HG03432 (cell line): Measurements from ENCODE around the gene IMP3.
"Not testable (repeated sequence)": the region's sequence is repeated elsewhere in the genome, so short reads cannot be mapped to it uniquely, and the experiment has no call there.

Experiments used
- ATAC-seq: cut with Tn5 transposase; IDR thresholded peaks from one replicate; pipeline ENCODE4 v1.9.1; 2021; ENCODE audit warnings: mild to moderate bottlenecking, moderate library complexity; ENCODE audit not compliant: unreplicated experiment

IMP3 gene

GRCh38 chr15:75651810-75652543 is 12.0 kb upstream of the IMP3 start:
- no peak for ATAC-seq

- no peak for ATAC-seq
Measured at GRCh38 chr15:75650908-75651809, 11.1 kb upstream of the IMP3 start.

- no peak for ATAC-seq
Measured at GRCh38 chr15:75649848-75650247, 9.8 kb upstream of the IMP3 start.

GRCh38 chr15:75649045-75649761 is 9.2 kb upstream of the IMP3 start:
- no peak for ATAC-seq

GRCh38 chr15:75648156-75649000 is 8.4 kb upstream of the IMP3 start:
- ATAC-seq = no peak

GRCh38 chr15:75647370-75648155 is 7.5 kb upstream of the IMP3 start, which contains the start of gene SNX33:
Gene SNX33 (plus strand): TSS chr15:75647912. CDS start chr15:75649103, 1,191 bp downstream.
- ATAC-seq = peak; percentile 46

GRCh38 chr15:75646944-75647364 is 6.9 kb upstream of the IMP3 start:
- peak; percentile 21 for ATAC-seq

GRCh38 chr15:75646112-75646943 is 6.3 kb upstream of the IMP3 start:
- ATAC-seq = no peak

- no peak for ATAC-seq
Measured at GRCh38 chr15:75644376-75644775, 4.4 kb upstream of the IMP3 start.

GRCh38 chr15:75641603-75642002 is 1.6 kb upstream of the IMP3 start:
- no peak for ATAC-seq

- no peak for ATAC-seq
Measured at GRCh38 chr15:75641179-75641503, 1.1 kb upstream of the IMP3 start.

GRCh38 chr15:75640483-75641178 is 607 bp upstream of the IMP3 start:
- ATAC-seq = peak; percentile 37

- no peak for ATAC-seq
Measured at GRCh38 chr15:75639191-75639708, 774 bp downstream of the IMP3 start.

GRCh38 chr15:75637245-75638009 is 2.6 kb downstream of the IMP3 start:
- no peak for ATAC-seq

- no peak for ATAC-seq
Measured at GRCh38 chr15:75636026-75636425, 4.0 kb downstream of the IMP3 start.

- ATAC-seq = not testable (repeated sequence)
Measured at GRCh38 chr15:75633922-75634321, 6.1 kb downstream of the IMP3 start.

- ATAC-seq = no peak
Measured at GRCh38 chr15:75631935-75632334, 8.1 kb downstream of the IMP3 start.
